ENCODE measurements around the gene PSME1. TPM values are rescaled to one million over a fixed set of nuclear protein-coding genes. Genes with fewer than 3 reads are reported as not detected.

Gene PSME1
- polyA plus RNA-seq, 1 donor (not counting 4 experiments of a cell fraction or from before 2014, with no cell fraction given): 75.1 TPM

- no peaks in the 10 kb centered on the region for H3K27me3 ChIP-seq (ENCODE audit: control insufficient read depth, extremely low read depth, insufficient read depth, low read length)
- H3K4me3 ChIP-seq (ENCODE audit: control insufficient read depth in 2 of 3, extremely low read depth in 1 of 3, insufficient read depth in 2 of 3, low read depth in 1 of 3, low read length in 3 of 3): no peak overlapping the region
- H3K27ac ChIP-seq (ENCODE audit: control insufficient read depth, insufficient read depth, low read length): no peak overlapping the region
- no peak overlapping the region for H3K4me2 ChIP-seq (ENCODE audit: control insufficient read depth, extremely low read depth, insufficient read depth, low read depth, low read length)
- H3K79me2 ChIP-seq (ENCODE audit: control insufficient read depth, insufficient read depth, low read length): no peaks in the 10 kb centered on the region
- peaks cover 2% of the 10 kb centered on the region for H3K4me1 ChIP-seq (ENCODE audit: control insufficient read depth, extremely low read depth, insufficient read depth, low read length)
- H3K36me3 ChIP-seq (ENCODE audit: control insufficient read depth in 2 of 2, extremely low read depth in 1 of 2, insufficient read depth in 2 of 2, low read length in 2 of 2): no peaks in the 10 kb centered on the region
- no peak overlapping the region for H3K9ac ChIP-seq (ENCODE audit: control insufficient read depth, extremely low read depth, insufficient read depth, low read length)
- no peak for DNase-seq (ENCODE audit: low read depth, low spot score)
- dilution Hi-C loops (cut with MboI; ENCODE audit: extremely low pct_ligation_motif_present, low sequenced_read_pairs): no loop called here
- H4K20me1 ChIP-seq (ENCODE audit: control insufficient read depth, extremely low read depth, insufficient read depth, low read length): no peaks in the 10 kb centered on the region
- no peak for FAIRE-seq
- H2AFZ ChIP-seq (ENCODE audit: control insufficient read depth, low read length): no peak overlapping the region
- H3K9me1 ChIP-seq (ENCODE audit: control insufficient read depth, extremely low read depth, insufficient read depth, low read length): no peaks in the 10 kb centered on the region
- TF ChIP-seq CTCF (optimal IDR thresholded peaks at IDR 0.05 in 1 of 3, IDR thresholded peaks at IDR 0.05 in 1 of 3, conservative IDR thresholded peaks at IDR 0.05 in 1 of 3; ENCODE audit: extremely low read depth in 1 of 3, insufficient read depth in 2 of 3, low read length in 3 of 3) (no peak), EZH2 (IDR thresholded peaks at IDR 0.05; ENCODE audit: low read length) (no peak)
- H3K9me3 ChIP-seq (ENCODE audit: control insufficient read depth, low read depth, low read length): no peaks in the 10 kb centered on the region
Observed at GRCh38 chr14:24088095-24088494, 47.9 kb upstream of the PSME1 start.

GRCh38 chr14:24089890-24090289, 46.1 kb upstream of the PSME1 start:
- no peak overlapping the region for H2AFZ ChIP-seq (ENCODE audit: control insufficient read depth, low read length)
- H3K36me3 ChIP-seq (ENCODE audit: control insufficient read depth in 2 of 2, extremely low read depth in 1 of 2, insufficient read depth in 2 of 2, low read length in 2 of 2): no peaks in the 10 kb centered on the region
- no peak overlapping the region for H3K27ac ChIP-seq (ENCODE audit: control insufficient read depth, insufficient read depth, low read length)
- no peak overlapping the region for H3K4me3 ChIP-seq (ENCODE audit: control insufficient read depth in 2 of 3, extremely low read depth in 1 of 3, insufficient read depth in 2 of 3, low read depth in 1 of 3, low read length in 3 of 3)
- no peaks in the 10 kb centered on the region for H3K9me3 ChIP-seq (ENCODE audit: control insufficient read depth, low read depth, low read length)
- H3K9me1 ChIP-seq (ENCODE audit: control insufficient read depth, extremely low read depth, insufficient read depth, low read length): no peaks in the 10 kb centered on the region
- no peak for FAIRE-seq
- TF ChIP-seq CTCF (optimal IDR thresholded peaks at IDR 0.05 in 1 of 3, IDR thresholded peaks at IDR 0.05 in 1 of 3, conservative IDR thresholded peaks at IDR 0.05 in 1 of 3; ENCODE audit: extremely low read depth in 1 of 3, insufficient read depth in 2 of 3, low read length in 3 of 3) (no peak), EZH2 (IDR thresholded peaks at IDR 0.05; ENCODE audit: low read length) (no peak)
- no peak overlapping the region for H3K4me2 ChIP-seq (ENCODE audit: control insufficient read depth, extremely low read depth, insufficient read depth, low read depth, low read length)
- no peaks in the 10 kb centered on the region for H3K27me3 ChIP-seq (ENCODE audit: control insufficient read depth, extremely low read depth, insufficient read depth, low read length)
- H3K9ac ChIP-seq (ENCODE audit: control insufficient read depth, extremely low read depth, insufficient read depth, low read length): no peak overlapping the region
- no peaks in the 10 kb centered on the region for H4K20me1 ChIP-seq (ENCODE audit: control insufficient read depth, extremely low read depth, insufficient read depth, low read length)
- H3K79me2 ChIP-seq (ENCODE audit: control insufficient read depth, insufficient read depth, low read length): no peaks in the 10 kb centered on the region
- H3K4me1 ChIP-seq (ENCODE audit: control insufficient read depth, extremely low read depth, insufficient read depth, low read length): peaks cover 9% of the 10 kb centered on the region
- dilution Hi-C loops (cut with MboI; ENCODE audit: extremely low pct_ligation_motif_present, low sequenced_read_pairs): no loop called here
- DNase-seq (ENCODE audit: low read depth, low spot score): no peak

Measured in keratinocyte (primary cell).